Measurements from ENCODE around the gene JAKMIP1. TPM values are rescaled to one million over a fixed set of nuclear protein-coding genes. Genes with fewer than 3 reads are reported as not detected.

The JAKMIP1 gene
- total and polyA plus RNA-seq, 2 of the 13 experiments (the other 11 are each of a cell fraction or from before 2014, with no cell fraction given) = not detected

GRCh38 chr4:6204871-6205566 lies 4.7 kb upstream of the JAKMIP1 start:
- Histone ChIP-seq H3K36me3 (replicated peaks in 1 of 2; ENCODE audit: control insufficient read depth in 1 of 2, insufficient read depth in 2 of 2, low read length in 2 of 2) (no peaks in the 10 kb centered on the region), H3K4me3 (replicated peaks in 1 of 3; ENCODE audit: insufficient read depth in 1 of 3, low read depth in 2 of 3, low read length in 3 of 3) (no peak overlapping the region), H4K20me1 (ENCODE audit: insufficient read depth, low read length) (no peaks in the 10 kb centered on the region), H3K9me3 (ENCODE audit: low read length) (peaks cover 5% of the 10 kb centered on the region; the same call in 1 of the 2 replicates), H3K79me2 (ENCODE audit: insufficient read depth, low read length) (no peaks in the 10 kb centered on the region), H3K4me2 (ENCODE audit: low read depth, low read length) (no peak overlapping the region), H3K4me1 (ENCODE audit: insufficient read depth, low read length) (0 out of 2 replicates have a peak, but pooled peaks cover 7% of the 10 kb centered on the region), H3K27me3 (ENCODE audit: control insufficient read depth in 1 of 2, insufficient read depth in 2 of 2, low read length in 2 of 2) (peaks cover 1 to 16% of the 10 kb centered on the region in 2 experiments; a peak in 3 of 5 replicates), H3K9ac (ENCODE audit: insufficient read depth, low read depth, low read length) (no peak overlapping the region), H3K27ac (ENCODE audit: extremely low read length, insufficient read depth, low read length) (no peak overlapping the region), H2AFZ (ENCODE audit: low read length) (no peak overlapping the region)
- no CpG with 5 or more reads among the region's 8 CpGs for WGBS (ENCODE audit: low lambda C conversion rate)
- TF ChIP-seq ZBTB42 (CRISPR knock-in tag; IDR thresholded peaks at IDR 0.05) (no peak), ZNF20 (CRISPR knock-in tag; IDR thresholded peaks at IDR 0.05) (no peak), CHCHD3 (CRISPR knock-in tag; IDR thresholded peaks at IDR 0.05) (no peak), THAP8 (CRISPR knock-in tag; IDR thresholded peaks at IDR 0.05; ENCODE audit: borderline replicate concordance) (no peak)
- ChIA-PET POLR2A (no interaction called here), CTCF (ENCODE audit: low intra/inter-chr PET ratio, low total read pairs) (no interaction called here)
- no peak for ATAC-seq
- in situ Hi-C loops (cut with HindIII; ENCODE audit: extremely low pct_ligation_motif_present, low pct_unique_long_range_greater_than_20kb) = no loop called here
- no peak for DNase-seq (ENCODE audit: low spot score)
- BruUV-seq (replicated peaks) = no TSS peak
- intact Hi-C loops (cut with micrococcal nuclease; ENCODE audit: unreplicated experiment) = no loop called here
- no peak for FAIRE-seq

GRCh38 chr4:6204098-6204497 lies 3.7 kb upstream of the JAKMIP1 start:
- intact Hi-C loops (cut with micrococcal nuclease; ENCODE audit: unreplicated experiment) (no loop called here), in situ Hi-C loops (cut with HindIII; ENCODE audit: extremely low pct_ligation_motif_present, low pct_unique_long_range_greater_than_20kb) (no loop called here)
- Histone ChIP-seq H3K36me3 (replicated peaks in 1 of 2; ENCODE audit: control insufficient read depth in 1 of 2, insufficient read depth in 2 of 2, low read length in 2 of 2) (no peaks in the 10 kb centered on the region), H3K4me1 (ENCODE audit: insufficient read depth, low read length) (0 out of 2 replicates have a peak, but pooled peaks cover 7% of the 10 kb centered on the region), H4K20me1 (ENCODE audit: insufficient read depth, low read length) (no peaks in the 10 kb centered on the region), H3K27ac (ENCODE audit: extremely low read length, insufficient read depth, low read length) (no peak overlapping the region), H3K4me2 (ENCODE audit: low read depth, low read length) (no peak overlapping the region), H3K4me3 (replicated peaks in 1 of 3; ENCODE audit: insufficient read depth in 1 of 3, low read depth in 2 of 3, low read length in 3 of 3) (no peak overlapping the region), H3K27me3 (ENCODE audit: control insufficient read depth in 1 of 2, insufficient read depth in 2 of 2, low read length in 2 of 2) (peaks cover 1 to 19% of the 10 kb centered on the region in 2 experiments; a peak in 3 of 5 replicates), H2AFZ (ENCODE audit: low read length) (no peak overlapping the region), H3K9me3 (ENCODE audit: low read length) (peaks cover 5% of the 10 kb centered on the region; the same call in 1 of the 2 replicates), H3K9ac (ENCODE audit: insufficient read depth, low read depth, low read length) (no peak overlapping the region), H3K79me2 (ENCODE audit: insufficient read depth, low read length) (no peaks in the 10 kb centered on the region)
- WGBS (ENCODE audit: low lambda C conversion rate) = 42% methylated on average over 2 of the region's 3 CpGs
- no peak for FAIRE-seq
- no peak for TF ChIP-seq MBNL3 (CRISPR knock-in tag; conservative IDR thresholded peaks at IDR 0.05)
- CTCF ChIA-PET (ENCODE audit: low intra/inter-chr PET ratio, low total read pairs) = no interaction called here
- no TSS peak for BruUV-seq (replicated peaks)
- DNase-seq (ENCODE audit: low spot score) = no peak
- no peak for ATAC-seq
- POLR2A ChIA-PET = no interaction called here
